ENCODE measurements around the gene THBS2.

DNA sequence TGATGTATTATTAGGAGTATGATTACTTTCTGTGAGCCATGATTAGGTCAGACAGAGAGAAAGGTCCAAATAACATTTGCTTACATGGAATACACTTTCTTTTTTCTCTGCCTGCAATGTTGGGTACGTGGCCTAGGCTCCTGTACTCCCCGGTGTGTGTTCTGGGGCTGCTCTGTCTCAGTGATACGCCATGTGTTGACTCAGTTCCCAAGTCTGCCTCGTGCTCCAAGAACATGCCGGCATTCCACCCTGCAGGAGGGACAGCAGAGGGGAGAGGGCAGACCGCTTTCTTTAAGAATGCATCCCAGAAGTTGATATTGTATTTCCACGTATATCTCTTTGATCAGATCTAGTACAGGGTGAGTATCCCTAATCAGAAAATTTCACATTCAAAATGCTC is 33.3 kb upstream of the THBS2 start:
- TF ChIP-seq, protein P1, sequence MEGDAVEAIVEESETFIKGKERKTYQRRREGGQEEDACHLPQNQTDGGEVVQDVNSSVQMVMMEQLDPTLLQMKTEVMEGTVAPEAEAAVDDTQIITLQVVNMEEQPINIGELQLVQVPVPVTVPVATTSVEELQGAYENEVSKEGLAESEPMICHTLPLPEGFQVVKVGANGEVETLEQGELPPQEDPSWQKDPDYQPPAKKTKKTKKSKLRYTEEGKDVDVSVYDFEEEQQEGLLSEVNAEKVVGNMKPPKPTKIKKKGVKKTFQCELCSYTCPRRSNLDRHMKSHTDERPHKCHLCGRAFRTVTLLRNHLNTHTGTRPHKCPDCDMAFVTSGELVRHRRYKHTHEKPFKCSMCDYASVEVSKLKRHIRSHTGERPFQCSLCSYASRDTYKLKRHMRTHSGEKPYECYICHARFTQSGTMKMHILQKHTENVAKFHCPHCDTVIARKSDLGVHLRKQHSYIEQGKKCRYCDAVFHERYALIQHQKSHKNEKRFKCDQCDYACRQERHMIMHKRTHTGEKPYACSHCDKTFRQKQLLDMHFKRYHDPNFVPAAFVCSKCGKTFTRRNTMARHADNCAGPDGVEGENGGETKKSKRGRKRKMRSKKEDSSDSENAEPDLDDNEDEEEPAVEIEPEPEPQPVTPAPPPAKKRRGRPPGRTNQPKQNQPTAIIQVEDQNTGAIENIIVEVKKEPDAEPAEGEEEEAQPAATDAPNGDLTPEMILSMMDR (conservative IDR thresholded peaks at IDR 0.05 in 1 of 2, IDR thresholded peaks at IDR 0.05 in 1 of 2; ENCODE audit: low read depth in 1 of 2, low read length in 2 of 2), result no peak
- no peak for TF ChIP-seq EZH2 (IDR thresholded peaks at IDR 0.05; ENCODE audit: low read length, missing control alignments)

Measured in fibroblast of lung (primary cell).